HG03571 (cell line): ENCODE results near the gene TBCEL.
"Not testable (repeated sequence)": the region's sequence is repeated elsewhere in the genome, so short reads cannot be mapped to it uniquely, and the experiment has no call there.

Experiments
- ATAC-seq: cut with Tn5 transposase; IDR thresholded peaks from one replicate; pipeline ENCODE4 v1.9.1; 2021; ENCODE audit not compliant: unreplicated experiment

Gene TBCEL, protein sequence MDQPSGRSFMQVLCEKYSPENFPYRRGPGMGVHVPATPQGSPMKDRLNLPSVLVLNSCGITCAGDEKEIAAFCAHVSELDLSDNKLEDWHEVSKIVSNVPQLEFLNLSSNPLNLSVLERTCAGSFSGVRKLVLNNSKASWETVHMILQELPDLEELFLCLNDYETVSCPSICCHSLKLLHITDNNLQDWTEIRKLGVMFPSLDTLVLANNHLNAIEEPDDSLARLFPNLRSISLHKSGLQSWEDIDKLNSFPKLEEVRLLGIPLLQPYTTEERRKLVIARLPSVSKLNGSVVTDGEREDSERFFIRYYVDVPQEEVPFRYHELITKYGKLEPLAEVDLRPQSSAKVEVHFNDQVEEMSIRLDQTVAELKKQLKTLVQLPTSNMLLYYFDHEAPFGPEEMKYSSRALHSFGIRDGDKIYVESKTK

DNA sequence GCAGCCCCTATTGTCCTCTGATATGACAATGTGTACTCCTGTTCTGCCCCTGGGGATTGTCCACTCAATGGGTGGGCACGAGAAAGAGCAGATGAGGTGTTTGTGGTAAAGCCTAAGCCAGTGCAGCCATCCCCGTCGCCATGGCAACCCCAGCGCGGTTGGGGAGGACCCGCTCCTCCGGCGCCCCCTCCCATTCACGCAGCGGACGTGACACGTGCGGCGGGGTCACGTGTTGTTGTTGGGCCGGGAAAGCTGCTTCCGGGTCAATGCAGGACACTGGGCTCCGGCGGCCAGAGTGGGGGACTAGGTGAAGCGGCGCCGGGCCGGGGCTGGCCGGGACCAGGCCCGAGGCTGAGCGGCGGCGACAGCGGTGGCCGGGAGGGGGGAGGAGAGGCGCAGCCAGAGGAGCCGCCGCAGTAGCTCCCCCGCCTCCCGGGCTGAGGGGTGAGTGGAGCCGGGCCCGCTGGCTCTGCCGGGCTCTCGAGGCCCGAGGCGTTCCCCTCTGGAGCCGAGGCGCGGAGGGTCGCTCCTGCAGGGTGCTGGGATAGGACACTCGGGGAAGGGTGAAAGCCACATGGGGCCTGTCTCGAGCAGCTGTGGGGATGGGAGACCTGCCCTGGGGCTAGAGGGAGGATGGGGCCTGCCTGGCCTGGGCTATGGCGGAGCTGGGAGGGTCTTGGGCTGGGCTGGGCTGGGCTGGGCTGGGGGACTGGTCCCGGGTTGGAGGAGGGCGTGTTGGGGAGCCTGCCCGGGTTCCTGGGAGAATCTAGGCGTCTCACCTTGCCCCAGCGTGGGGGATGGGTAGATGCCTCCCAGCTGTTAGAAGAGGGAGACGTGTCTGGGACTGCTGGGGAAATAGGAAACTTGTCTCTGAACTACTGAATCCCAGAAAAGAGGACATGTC, at the start of gene TBCEL:
Gene TBCEL (plus strand): TSS at position 255 of the 904 bp plus-strand sequence. CDS start 21,589 bp downstream, outside the sequence.
- peak; percentile 96 for ATAC-seq

DNA sequence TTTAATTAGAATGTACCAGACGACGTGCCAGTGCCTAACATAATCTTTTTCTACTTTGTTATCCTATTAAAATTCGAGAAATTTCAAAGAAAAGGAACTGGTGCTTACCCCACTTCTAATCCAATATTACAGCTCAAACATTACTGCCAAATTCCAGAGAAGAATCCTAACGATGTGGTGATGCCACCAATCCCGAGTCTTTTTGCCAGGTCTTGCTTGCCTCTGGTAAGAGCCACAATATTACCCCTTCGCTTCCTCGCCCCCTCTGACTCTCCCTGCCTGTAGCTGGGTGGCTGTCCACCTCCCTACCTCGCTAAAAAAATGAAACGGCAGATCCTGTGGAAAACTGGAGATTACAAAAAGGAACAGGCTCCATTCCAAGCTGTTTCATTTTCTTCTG, 49.4 kb upstream of the TBCEL start:
- ATAC-seq, result no peak

DNA sequence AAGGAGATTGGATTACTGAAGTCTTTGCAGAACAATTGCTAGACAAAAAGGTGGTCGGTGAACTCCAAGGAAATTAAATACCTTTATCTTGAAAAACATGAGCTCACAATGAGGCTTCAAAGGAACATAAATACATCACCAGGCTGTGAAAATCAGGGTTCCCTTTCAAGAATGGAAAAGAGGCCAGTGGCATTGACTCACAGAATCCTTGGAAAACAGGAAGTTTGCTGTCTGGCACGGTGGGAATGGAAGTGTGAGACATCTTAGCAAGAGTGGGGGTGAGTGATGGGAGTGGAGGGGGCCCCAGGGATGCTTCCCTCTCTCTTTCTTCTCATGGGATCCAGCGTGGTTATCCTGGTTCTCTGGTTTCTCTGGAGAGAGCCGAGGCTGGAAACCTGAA, 48.9 kb upstream of the TBCEL start:
- no peak for ATAC-seq

DNA sequence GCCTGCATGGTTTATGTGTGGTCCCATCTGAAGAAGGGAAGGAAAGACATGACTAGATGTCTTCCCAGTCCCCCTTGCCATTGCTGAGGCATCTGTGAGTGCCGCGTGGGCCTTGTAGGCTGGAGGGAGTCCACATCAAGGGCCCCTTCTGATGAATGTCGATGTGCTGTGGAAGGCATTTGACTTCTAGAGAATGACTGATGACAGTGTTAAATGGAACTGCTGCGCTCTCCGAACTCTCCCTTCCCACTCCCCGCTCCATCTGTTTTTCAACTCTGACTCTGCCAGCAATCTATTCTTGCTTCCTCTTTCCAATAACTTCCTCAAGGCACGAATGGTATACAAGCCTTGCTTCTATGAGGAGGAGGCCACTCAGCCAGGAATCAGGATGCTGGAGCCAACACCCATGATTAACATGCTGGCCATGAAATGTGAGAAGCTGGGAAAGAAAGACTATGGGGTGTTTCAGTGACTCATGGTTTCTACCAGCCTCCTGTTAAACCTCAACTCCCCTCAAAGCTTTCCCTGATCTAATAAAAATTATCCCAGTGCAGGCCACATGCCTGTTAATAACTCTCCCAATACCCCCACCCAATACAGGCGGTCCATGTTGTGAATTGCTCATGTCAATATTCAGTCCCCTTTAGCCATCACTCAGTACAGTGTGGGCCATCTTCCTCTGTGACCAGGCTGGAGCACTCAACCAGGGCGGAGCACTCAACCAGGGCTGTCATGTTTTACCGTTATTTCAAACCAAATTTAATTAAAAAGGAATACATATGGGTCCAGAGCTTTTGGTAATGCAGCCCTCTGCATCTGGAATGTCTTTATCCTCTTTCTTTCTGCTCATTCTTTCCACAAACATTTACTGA, 46.4 kb upstream of the TBCEL start:
- ATAC-seq, result no peak

DNA sequence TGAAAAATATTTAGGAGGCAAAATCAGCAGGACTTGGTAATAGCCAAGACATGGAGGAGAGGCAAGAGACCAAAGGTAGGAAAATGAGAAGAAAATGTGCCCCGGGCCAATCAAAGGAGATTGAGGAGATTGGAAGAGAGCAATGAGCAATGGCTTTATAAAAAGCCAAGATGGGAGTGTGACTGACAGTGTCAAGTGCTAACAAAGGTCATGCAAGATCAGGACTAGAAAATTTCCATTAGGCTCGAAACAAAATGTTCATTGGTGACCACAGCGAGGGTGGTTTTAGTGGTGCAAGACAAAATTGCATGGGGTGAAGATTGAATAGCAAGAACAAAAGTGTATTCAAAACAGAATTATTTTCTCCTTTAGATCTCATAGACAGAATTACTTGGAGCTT, 45.2 kb upstream of the TBCEL start:
- no peak for ATAC-seq

DNA sequence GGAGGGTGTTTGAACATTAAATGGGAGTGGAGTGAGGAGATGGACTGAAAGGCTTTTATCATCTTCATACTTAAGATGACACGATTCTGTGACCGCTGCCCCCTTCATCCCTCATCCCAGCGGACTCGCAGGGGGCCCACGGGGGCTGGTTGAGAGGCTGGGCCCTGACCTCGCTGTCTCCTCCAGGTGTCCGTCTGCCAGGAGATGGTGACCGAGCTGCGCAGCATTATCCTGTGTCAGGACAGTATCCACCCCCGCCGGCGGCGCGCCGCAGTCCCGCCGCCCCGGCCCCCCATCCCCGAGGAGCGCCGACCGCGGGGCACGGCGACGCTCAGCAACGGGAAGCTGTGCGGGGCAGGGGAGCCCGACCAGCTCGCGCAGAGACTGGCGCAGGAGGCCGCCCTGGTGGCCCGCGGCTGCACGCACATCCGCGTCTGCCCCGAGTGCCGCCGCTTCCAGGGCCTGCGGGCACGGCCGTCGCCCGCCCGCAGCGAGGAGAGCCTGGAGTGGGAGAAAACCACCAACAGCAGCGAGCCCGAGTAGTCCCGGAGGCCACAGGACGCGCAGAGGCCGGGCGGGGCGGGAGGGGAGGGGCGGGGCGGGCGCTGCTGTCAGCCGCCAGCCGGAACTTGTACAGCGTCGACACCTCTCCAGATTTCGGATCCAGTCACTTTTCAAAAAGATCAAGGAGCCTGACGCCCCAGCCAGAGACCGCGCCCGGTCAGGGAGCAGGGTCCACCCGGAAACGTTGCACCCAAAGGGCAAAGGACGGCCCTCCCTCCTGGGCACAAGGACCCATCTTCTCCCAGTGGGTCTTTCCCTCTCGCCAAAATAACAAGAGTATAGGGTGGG, 38.0 kb upstream of the TBCEL start:
- no peak for ATAC-seq

DNA sequence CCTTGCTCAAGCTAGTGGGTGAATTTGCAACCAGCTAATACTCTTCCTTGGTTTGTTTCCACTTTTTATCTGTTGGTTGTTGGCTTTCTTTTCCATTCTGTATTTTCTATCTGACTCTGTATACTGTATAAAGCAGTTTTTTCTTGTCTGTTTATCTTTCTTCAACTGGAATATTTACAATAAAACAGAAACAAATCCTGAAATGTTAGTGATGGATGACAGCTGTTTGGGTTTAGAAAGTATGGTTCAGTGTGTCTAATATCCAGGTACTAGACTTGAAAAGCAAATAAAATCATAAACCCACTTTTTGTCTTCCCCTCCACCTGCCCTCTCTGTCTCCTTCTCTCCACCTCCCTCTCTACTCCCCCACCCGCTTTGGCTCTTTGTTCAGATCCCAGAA, 35.3 kb upstream of the TBCEL start:
- no peak for ATAC-seq

DNA sequence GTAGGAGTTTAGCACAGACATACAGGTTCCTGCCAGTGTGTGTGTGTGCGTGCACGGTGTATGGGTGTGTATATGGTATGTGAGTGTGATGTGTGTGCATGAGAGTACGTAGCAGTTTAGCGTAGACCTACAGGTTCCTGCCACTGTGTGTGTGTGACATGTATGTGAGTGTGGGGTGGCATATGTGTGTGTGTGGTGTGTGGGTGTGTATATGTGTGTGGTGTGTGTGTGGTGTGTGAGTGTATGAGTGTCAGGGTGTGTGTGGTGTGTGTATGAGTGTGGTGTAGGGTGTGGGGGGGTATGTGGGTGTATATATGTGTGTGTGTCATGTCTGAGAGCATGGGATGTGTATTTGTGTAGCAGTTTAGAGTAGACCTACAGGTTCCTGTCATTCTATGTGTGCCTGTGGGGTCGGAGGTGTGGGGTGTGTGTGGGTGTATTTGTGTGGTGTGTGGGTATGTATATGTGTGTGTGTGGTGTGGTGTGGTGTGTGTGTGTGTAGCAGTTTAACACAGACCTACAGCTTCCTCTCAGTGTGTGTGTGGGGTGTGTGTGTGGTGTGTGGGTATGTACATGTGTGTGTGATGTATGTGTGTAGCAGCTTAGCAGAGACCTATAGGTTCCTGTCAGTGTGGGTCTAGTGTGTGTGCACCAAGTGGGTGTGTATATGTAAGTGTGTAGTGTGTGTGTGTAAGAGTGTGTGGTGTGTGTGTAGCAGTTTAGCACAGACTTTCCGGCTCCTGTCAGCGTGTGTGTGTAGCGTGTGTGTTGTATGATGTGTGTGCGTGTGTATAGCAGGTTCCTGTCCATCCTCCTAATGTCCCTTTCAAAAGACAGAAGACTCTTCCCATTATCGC, 31.8 kb upstream of the TBCEL start:
- ATAC-seq, result no peak

DNA sequence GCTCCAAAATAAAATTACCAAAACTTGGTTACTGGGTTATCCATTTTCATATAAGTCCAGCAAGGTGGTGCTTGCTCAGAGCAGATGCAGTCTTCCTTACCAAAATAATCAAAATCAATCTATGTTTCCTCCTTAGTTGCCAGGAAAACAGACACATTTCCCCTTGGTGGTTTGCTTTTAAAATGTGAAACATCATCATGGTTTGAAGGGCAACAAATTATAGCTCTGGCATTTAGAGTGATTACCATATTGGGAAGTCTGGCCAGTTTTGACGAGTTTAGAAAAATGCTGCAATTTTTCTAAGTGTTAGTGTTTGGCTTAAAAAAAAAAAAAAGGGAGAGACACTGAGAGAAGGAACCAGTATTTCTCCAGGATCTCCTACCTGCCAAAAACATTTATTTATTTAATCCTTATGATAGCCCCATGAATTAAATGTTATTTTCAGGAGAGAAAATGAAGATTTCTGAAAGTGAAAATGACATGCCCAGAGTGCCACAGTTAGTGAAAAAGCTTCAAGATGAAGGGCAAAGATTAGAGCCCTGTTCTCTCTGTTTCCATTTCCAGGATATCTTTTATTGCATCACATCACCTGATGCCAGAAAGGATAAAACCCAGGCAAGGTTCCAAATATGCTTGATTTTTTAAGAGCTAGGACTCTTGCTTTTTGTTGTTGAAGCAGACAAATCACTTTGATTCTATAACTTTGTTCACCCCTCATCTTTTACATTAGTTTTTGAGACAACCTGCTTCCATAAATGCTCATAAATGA, 29.6 kb upstream of the TBCEL start:
- no peak for ATAC-seq

DNA sequence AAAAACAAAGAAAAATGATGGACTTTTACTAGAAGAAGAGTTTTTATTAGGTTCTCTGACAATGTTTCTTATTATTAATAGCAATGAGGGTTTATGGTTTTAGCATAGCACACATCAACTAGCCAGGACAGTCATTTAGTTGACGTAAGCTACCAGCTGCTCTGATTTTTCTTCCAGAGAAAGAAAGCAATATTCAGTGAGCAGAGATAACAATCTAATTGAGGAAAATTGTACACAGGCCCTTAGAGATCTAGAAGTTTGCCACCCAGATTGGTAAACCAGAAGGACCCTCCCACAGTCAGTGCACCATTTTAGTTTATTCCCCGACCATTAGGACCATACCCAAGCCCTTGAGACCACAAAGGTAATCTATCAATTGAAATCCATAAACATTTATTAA, 28.7 kb upstream of the TBCEL start:
- ATAC-seq, result no peak

DNA sequence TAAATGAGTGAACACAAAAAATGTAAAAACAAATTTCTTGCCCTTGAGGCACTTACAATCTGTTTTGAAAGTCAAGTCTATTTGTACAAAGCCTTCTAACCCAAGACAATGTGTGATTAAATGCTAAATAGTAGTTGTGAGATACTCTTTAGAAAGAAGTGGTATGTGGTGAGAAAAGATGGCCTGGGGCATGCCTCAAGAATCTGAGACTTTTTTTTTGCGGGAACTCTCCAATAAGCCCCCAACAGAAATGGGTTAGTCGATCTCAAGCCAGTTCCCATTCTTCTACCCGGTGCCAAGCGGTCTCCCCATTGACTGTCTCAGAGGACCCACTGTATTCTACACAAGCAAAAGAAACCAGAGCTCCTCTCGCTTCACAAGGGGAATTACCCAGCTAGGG, 26.9 kb upstream of the TBCEL start:
- ATAC-seq, result no peak

DNA sequence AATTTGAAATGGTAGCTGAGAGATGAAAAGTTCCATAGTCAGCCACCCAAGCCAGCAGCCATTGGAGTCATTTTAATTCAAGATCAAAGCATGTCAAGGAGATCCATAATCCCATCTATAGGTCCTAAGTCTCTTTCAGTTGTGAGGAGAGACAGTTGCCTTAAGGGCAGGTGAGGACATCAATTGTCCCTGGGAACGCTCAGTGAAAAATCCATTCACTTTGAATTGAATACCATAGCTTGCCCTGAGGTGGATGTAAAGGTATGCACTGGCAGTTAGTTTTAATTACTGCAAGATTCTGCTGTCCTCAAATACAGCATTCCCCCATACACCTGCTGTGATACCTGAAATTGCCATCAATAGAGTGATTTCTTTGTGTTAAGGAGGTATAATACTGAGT, 25.3 kb upstream of the TBCEL start:
- ATAC-seq, result no peak

DNA sequence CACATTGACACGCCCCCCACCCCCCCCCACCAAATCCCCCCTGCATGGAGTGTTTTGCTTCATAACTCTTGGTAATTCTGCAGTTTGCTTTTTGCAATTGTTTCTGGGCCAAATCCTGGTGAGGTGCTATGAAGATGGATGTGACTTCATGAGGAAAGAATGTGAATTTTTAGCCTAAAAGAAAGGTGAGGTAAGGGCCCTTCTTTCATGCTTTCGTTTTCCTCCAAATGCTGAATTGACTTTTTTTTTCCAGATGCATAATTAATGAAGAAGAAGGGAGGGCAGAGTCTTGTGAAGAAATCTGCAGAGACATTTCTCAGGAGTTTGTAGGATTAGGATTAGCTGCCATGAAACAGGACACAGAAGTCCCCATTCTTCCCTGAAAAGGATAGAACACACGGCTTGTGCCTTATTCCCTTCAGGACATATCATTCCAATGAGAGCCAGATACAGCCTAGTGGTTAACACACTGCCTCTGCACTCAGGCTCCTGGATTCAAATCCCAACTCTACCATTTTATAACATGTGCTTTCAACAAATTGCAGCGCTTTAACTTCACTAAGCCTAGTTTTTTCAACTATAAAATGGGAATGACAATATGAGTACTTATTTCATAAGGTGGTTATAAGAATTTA, 19.6 kb upstream of the TBCEL start:
- no peak for ATAC-seq

DNA sequence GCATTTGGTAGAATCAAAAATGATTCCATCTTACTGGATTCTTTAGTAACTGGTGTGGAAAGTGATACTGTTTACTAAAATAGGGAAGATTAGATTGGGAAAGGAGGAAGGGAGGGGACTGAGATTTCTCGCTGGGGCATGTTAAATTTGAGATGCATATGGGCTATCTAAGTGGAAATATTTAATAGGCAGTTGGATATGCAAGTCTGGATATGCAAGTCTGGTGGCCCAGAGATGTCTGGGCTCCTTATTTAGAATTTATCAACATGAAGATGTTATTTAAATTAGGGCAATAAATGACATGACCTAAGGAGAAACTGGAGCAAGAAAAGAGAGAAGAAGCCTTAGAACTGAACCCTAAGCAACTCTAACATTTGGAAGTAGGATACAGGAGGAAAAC, 17.0 kb upstream of the TBCEL start:
- no peak for ATAC-seq

DNA sequence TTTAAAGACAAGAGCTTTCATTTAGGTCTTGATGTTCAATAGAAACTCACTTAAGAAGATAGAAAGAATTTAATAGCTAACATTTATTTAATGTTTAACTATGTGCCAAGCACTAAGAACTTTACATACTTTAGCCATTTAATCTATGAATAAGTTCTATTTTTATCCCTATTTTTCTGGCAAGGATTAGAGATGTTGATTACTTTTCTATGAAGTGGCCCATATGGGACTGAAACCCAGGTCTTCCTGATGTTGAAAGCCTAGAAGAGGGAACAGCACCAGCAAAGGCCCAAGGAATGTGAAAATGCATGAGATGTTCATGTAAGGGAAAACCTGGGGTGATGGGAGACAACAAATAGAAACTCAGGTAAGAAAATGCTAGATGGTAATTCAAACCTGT, 15.4 kb upstream of the TBCEL start:
- no peak for ATAC-seq

DNA sequence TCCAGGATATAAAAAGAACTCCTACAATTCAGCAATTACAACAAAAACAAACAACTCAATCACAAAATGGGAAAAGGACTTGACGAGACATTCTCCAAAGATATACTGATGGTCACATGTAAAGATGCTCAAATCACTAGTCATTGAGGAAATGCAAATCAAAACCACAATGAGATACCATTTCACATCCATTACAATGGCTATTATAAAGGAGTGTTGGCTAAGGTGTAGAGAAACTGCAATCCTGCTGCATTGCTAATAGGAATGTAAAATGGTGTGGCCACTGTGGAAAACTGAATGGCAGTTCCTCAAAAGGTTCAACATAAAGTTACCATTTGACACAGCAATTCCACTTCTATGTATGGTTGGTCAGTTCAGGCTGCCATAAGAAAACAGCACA, 11.8 kb upstream of the TBCEL start:
- ATAC-seq, result no peak

DNA sequence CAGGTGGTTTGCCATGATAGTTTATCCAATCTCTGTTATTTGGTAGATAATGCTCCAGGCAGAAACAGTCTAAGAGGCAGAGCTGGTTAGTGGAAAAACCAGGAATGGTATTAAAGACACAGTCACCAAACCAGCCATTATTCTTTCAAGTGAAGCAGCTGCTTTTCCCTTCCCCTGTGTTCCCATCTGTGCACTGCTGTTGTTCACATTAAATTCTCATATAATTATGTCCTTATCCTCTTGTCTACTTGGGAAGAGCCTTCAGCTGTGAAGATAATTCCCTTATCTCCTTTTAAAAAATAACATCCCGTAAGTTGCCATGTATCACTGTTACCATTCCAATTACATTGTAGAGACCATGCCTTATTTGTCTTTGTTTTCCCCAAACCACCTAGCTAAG, 5.2 kb upstream of the TBCEL start:
- ATAC-seq, result no peak

DNA sequence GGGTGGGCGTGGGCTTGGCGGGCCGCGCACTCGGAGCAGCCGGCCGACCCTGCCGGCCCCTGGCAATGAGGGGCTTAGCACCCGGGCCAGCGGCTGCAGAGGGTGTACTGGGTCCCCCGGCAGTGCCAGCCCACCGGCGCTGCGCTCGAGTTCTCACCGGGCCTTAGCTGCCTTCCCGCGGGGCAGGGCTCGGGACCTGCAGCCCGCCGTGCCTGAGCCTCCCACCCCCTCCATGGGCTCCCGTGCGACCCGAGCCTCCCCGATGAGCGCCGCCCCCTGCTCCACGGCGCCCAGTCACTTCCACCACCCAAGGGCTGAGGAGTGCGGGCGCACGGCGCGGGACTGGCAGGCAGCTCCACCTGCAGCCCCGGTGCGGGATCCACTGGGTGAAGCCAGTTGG, 2.2 kb upstream of the TBCEL start:
- not testable (repeated sequence) for ATAC-seq
